Tibial nerve (tissue), 4 donors: Measurements from ENCODE around the gene TMTC1. TPM values are rescaled to one million over a fixed set of nuclear protein-coding genes. Genes with fewer than 3 reads are reported as not detected.
"Not testable (repeated sequence)": the region's sequence is repeated elsewhere in the genome, so short reads cannot be mapped to it uniquely, and the experiment has no call there.

Source experiments
- DNase-seq, 2 donors: peaks; one replicate each; pipeline ENCODE4 v3.0.0-alpha.2; 2019; ENCODE audit warnings: low spot score in 2 of 2
- H3K27ac ChIP-seq, 4 donors: fragments of 200-600 bp; sonication (generic) in 3 of 4; one replicate each; pipeline ENCODE4 v1.5.1; 2017 to 2019; ENCODE audit warnings: mild to moderate bottlenecking in 1 of 4
- H3K27me3 ChIP-seq, 2 donors: fragments of 200-600 bp; sonication (generic) in 1 of 2; one replicate each; pipeline versions ENCODE4 v1.5.1 to v1.6.0; 2017 to 2019
- H3K36me3 ChIP-seq, 3 donors: fragments of 200-600 bp; sonication (generic); one replicate each; pipeline ENCODE4 v1.5.1; 2018 to 2019
- H3K4me1 ChIP-seq, 4 donors: fragments of 200-600 bp; sonication (generic) in 3 of 4; one replicate each; pipeline ENCODE4 v1.5.1; 2017 to 2019
- H3K4me3 ChIP-seq, 4 donors: fragments of 200-600 bp; sonication (generic) in 3 of 4; one replicate each; pipeline ENCODE4 v1.5.1; 2017 to 2019; ENCODE audit warnings: mild to moderate bottlenecking in 1 of 4, moderate library complexity in 1 of 4
- H3K9me3 ChIP-seq, 4 donors: fragments of 200-600 bp; sonication (generic) in 3 of 4; one replicate each; pipeline ENCODE4 v1.5.1; 2017 to 2019
- EP300 ChIP-seq, 2 donors: sonication (generic); formaldehyde crosslinking; IDR thresholded peaks; one replicate each; pipeline ENCODE4 v1.6.1; 2017; ENCODE audit warnings: antibody characterized with exemption in 2 of 2, mild to moderate bottlenecking in 1 of 2
- POLR2A ChIP-seq, 2 donors: fragments of 450-650 bp; IDR thresholded peaks; one replicate each; pipeline ENCODE4 v1.6.1; 2017; ENCODE audit warnings: antibody characterized with exemption in 2 of 2, mild to moderate bottlenecking in 2 of 2, moderate library complexity in 2 of 2
- WGBS, 2 donors: methylation state at CpG; one replicate each; pipeline ENCODE4 v1.1.5; 2018; 5-methylcytosine and 5-hydroxymethylcytosine counted together
- total RNA-seq, 4 donors: library from RNA; depleted of rRNA; stranded (reverse); fragments of >200 nt; gene quantifications; one replicate each; pipeline ENCODE4 v1.1.0, GENCODE V29; 2016
- TF ChIP-seq, protein P1 (sequence below), 5 experiments: fragments of 200-600 bp in 3 of 5; fragments of 450-650 bp in 2 of 5; sonication (generic) in 3 of 5; IDR thresholded peaks; one replicate each; pipeline ENCODE4 v1.5.1; 2016 to 2019; ENCODE audit warnings: antibody characterized with exemption in 5 of 5, mild to moderate bottlenecking in 3 of 5, moderate library complexity in 2 of 5

TMTC1 gene
- total RNA-seq, 4 donors from 2014 or later = 111 to 207 (median 144) TPM

DNA sequence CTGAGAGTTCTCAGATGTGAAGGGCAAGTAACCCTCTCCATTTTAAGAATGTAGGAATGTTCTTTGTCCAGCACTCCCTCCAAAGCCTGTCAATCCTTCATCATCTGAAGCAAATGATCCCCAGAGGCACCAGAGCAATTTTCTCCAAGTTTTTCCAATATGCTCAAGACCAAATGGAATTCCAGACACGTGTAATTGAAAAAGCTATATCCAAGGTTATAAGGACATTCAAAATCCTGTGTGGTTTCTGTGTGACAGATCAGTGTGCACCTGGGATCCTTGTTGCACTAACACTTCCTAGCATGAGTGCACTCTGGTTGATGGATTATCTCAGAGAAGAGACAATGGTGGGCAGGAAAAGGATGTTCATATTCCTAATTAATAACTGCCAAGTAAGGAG is 220.7 kb downstream of the TMTC1 start:
- Histone ChIP-seq H3K4me3 (no peak overlapping the region), H3K27ac (peak overlapping the region; percentile 37 to 79 (median 72)), H3K4me1 (peaks cover 0 to 53% (median 16%) of the 10 kb centered on the region in 4 donors), H3K9me3 (no peaks in the 10 kb centered on the region), H3K27me3 (no peaks in the 10 kb centered on the region), H3K36me3 (no peaks in the 10 kb centered on the region)
- no peak for DNase-seq
- TF ChIP-seq POLR2A (IDR thresholded peaks at IDR 0.05) = no peak
- TF ChIP-seq EP300 (IDR thresholded peaks at IDR 0.05) = no peak
- TF ChIP-seq, protein P1, sequence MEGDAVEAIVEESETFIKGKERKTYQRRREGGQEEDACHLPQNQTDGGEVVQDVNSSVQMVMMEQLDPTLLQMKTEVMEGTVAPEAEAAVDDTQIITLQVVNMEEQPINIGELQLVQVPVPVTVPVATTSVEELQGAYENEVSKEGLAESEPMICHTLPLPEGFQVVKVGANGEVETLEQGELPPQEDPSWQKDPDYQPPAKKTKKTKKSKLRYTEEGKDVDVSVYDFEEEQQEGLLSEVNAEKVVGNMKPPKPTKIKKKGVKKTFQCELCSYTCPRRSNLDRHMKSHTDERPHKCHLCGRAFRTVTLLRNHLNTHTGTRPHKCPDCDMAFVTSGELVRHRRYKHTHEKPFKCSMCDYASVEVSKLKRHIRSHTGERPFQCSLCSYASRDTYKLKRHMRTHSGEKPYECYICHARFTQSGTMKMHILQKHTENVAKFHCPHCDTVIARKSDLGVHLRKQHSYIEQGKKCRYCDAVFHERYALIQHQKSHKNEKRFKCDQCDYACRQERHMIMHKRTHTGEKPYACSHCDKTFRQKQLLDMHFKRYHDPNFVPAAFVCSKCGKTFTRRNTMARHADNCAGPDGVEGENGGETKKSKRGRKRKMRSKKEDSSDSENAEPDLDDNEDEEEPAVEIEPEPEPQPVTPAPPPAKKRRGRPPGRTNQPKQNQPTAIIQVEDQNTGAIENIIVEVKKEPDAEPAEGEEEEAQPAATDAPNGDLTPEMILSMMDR (IDR thresholded peaks at IDR 0.05) = no peak
- WGBS, 2 donors = 35% methylated on average over 1 of the region's 1 CpG

DNA sequence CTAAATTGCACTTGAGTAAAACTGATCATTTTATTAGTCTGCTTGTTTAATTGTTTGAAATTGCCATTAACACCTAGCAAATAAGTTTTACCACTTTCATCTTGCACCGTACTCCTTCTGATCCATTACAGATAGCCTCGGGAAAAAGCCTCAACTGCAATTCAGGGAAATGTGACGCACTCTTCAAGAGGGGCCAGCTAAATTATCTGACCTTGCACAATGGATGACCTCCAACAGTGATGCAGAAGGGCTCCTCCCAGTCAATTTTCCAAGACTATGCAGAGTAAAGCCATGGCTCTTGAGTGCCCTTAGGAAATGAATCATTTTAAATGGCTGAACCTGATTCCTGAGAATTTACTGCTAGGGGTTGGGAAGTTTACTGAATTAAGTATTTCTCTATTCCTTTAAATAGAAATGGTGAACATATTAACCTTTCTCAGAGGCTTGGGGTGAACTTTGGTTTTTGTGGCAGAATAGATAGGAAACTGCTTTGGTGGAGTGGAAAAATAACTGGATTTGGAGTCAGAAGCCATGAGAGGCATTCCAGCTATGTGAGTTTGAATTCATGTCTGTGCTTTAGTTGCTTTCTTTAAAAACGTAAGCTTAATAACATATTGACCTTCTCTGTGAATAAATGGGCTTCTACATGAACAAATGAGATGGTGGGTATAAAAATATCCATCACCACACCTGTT is 221.5 kb downstream of the TMTC1 start:
- DNase-seq = peak in 1 of 2 donors; percentile 60
- H3K9me3 ChIP-seq = no peaks in the 10 kb centered on the region
- peaks cover 0 to 50% (median 16%) of the 10 kb centered on the region in 4 donors for H3K4me1 ChIP-seq
- no peaks in the 10 kb centered on the region for H3K27me3 ChIP-seq
- TF ChIP-seq, protein P1 (IDR thresholded peaks at IDR 0.05) = no peak
- TF ChIP-seq EP300 (IDR thresholded peaks at IDR 0.05) = peak in 1 of 2 donors; percentile 85
- no peak overlapping the region for H3K4me3 ChIP-seq
- no peaks in the 10 kb centered on the region for H3K36me3 ChIP-seq
- H3K27ac ChIP-seq = peak overlapping the region; percentile 37 to 79 (median 72)
- 23 to 25% methylated on average over 4 of the region's 4 CpGs for WGBS, 2 donors

DNA sequence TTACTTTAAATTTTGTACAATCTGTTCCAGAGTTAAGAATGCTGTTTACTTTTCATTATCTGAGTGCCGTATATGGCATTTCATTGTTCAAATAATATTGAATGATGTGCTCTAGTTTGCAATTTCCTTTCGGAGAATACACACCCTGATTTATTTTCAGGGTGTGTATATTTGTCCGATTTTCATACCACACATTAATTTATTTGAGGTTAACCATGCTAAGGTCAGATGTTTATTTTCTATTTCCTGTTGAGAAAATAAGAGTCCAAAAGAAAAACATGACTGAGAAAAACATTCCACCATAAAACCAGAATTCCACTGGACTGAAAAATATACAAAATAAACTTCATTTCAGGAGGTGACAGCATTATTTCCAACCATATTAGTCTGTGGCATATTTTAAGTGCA is 222.1 kb downstream of the TMTC1 start:
- H3K36me3 ChIP-seq = no peaks in the 10 kb centered on the region
- DNase-seq = no peak
- 29 to 33% methylated on average over 3 of the region's 3 CpGs for WGBS, 2 donors
- H3K27me3 ChIP-seq = no peaks in the 10 kb centered on the region
- peaks cover 0 to 46% (median 16%) of the 10 kb centered on the region in 4 donors for H3K4me1 ChIP-seq
- H3K9me3 ChIP-seq = no peaks in the 10 kb centered on the region
- no peak for TF ChIP-seq POLR2A (IDR thresholded peaks at IDR 0.05)
- TF ChIP-seq, protein P1 (IDR thresholded peaks at IDR 0.05) = no peak
- TF ChIP-seq EP300 (IDR thresholded peaks at IDR 0.05) = no peak
- no peak overlapping the region for H3K4me3 ChIP-seq
- peak overlapping the region in 3 of 4 donors; percentile 52 to 79 (median 76) for H3K27ac ChIP-seq

DNA sequence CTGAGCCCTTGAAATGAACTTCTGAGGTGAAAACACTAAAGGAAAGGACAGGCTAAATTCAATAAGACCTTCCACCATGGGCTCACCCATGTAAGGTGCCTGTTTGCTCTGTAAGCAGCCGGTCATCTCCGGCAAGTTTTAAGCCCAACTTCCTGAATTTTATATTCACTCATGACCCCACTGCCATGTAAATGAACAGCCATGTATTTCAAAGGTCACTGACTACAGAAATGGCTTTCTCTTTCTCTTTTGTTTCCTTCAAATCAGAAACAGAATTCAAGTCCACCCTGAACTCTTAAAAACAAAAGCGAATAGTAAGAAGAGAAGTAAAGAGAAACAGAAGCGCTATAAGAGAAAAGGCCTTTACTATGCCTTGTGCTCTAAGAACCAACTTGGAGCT is 224.5 kb downstream of the TMTC1 start:
- DNase-seq = no peak
- H3K27me3 ChIP-seq = no peaks in the 10 kb centered on the region
- TF ChIP-seq EP300 (IDR thresholded peaks at IDR 0.05) (no peak), POLR2A (IDR thresholded peaks at IDR 0.05) (no peak)
- TF ChIP-seq, protein P1 (IDR thresholded peaks at IDR 0.05) = no peak
- no peak overlapping the region for H3K4me3 ChIP-seq
- H3K9me3 ChIP-seq = no peaks in the 10 kb centered on the region
- peak overlapping the region in 2 of 4 donors; percentile 32 to 76 for H3K27ac ChIP-seq
- 40 to 50% methylated on average over 4 of the region's 4 CpGs for WGBS, 2 donors
- H3K36me3 ChIP-seq = no peaks in the 10 kb centered on the region
- H3K4me1 ChIP-seq = peaks cover 0 to 38% (median 15%) of the 10 kb centered on the region in 4 donors

DNA sequence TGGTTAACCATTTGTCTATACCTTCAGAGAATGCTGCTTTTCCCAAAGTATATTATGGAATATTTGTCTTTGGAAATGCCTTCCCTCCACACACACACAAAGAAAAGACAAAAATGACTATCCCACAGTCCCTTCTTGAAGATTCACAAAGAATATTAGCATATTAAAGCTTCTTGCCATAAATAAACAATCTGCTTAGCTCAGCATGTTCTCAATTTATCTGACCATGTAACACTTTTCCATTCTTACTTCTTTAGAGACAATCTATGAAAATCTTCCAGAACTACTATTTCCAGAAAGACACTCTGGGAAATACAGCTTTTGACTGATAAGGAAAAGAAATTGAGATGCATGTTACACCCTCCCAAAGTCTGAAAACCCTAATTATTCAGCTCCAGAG is 227.4 kb downstream of the TMTC1 start:
- H3K36me3 ChIP-seq = no peaks in the 10 kb centered on the region
- peaks cover 0 to 39% (median 8%) of the 10 kb centered on the region in 4 donors for H3K4me1 ChIP-seq
- H3K27ac ChIP-seq = no peak overlapping the region
- TF ChIP-seq, protein P1 (IDR thresholded peaks at IDR 0.05) = no peak
- no peak for TF ChIP-seq POLR2A (IDR thresholded peaks at IDR 0.05)
- TF ChIP-seq EP300 (IDR thresholded peaks at IDR 0.05) = no peak
- no peaks in the 10 kb centered on the region for H3K9me3 ChIP-seq
- H3K4me3 ChIP-seq = no peak overlapping the region
- no peaks in the 10 kb centered on the region for H3K27me3 ChIP-seq
- no peak for DNase-seq

DNA sequence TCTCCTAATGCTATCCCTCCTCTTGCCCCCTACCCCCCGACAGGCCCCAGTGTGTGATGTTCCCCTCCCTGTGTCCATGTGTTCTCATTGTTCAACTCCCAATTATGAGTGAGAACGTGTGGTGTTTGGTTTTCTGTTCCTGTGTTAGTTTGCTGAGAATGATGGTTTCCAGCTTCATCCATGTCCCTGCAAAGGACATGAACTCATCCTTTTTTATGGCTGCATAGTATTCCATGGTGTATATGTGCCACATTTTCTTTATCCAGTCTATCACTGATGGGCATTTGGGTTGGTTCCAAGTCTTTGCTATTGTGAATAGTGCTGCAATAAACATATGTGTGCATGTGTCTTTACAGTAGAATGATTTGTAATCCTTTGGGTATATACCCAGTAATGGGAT is 228.3 kb downstream of the TMTC1 start:
- not testable (repeated sequence) for DNase-seq, H3K36me3 ChIP-seq, H3K27me3 ChIP-seq, H3K9me3 ChIP-seq, H3K4me3 ChIP-seq, H3K27ac ChIP-seq
- peaks cover 0 to 29% (median 8%) of the 10 kb centered on the region in 4 donors for H3K4me1 ChIP-seq
- 93% methylated on average over 2 of the region's 2 CpGs for WGBS, 2 donors
